ENCODE results near the gene BMPER. TPM values are rescaled to one million over a fixed set of nuclear protein-coding genes. Genes with fewer than 3 reads are reported as not detected.

The BMPER gene
- total RNA-seq: 3.5 and 11.4 TPM in 2 replicates

DNA sequence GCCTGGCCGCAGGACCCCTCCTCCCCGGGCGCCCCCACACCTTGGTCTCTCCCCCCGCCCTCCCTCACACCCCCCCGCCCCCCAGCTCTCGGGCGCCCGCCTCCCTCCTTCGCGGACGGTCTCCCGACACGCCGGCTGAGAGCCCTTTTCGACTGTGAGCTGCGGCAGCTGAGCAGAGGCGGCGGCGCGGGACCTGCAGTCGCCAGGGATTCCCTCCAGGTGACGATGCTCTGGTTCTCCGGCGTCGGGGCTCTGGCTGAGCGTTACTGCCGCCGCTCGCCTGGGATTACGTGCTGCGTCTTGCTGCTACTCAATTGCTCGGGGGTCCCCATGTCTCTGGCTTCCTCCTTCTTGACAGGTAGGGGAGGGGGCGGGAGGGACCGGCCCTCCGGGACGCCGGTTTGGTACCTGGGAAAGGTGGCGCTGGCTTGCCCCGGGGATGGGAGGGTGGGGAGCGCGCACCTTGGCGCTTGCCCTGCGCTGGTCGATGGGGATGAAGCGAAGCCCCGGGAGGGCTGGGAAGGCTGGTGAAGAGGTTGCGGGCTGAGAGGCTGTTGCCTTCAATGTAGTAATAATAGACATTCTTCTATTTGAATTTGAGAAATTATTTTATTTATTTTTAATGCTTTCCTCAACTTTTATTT, at the start of gene BMPER:
Gene BMPER (plus strand): TSS at position 151 of the 644 bp plus-strand sequence. CDS start 75 bp downstream, at position 226.

All from placental epithelial cell (primary cell).